GM21786 (cell line): Measurements from ENCODE around the gene ARHGEF7.

Experiments used
- ATAC-seq: cut with Tn5 transposase; IDR thresholded peaks from one replicate; pipeline ENCODE4 v1.9.1; 2021; ENCODE audit not compliant: unreplicated experiment

Gene ARHGEF7

GRCh38 chr13:111292710-111293485, 177.8 kb downstream of the ARHGEF7 start:
- ATAC-seq, result no peak

GRCh38 chr13:111295886-111296285, 180.8 kb downstream of the ARHGEF7 start:
- no peak for ATAC-seq

GRCh38 chr13:111296417-111296816, 181.3 kb downstream of the ARHGEF7 start:
- ATAC-seq, result no peak

GRCh38 chr13:111298214-111298975, 183.3 kb downstream of the ARHGEF7 start:
- no peak for ATAC-seq

GRCh38 chr13:111302045-111302726, 187.1 kb downstream of the ARHGEF7 start:
- no peak for ATAC-seq

- ATAC-seq, result no peak
These were observed 188.4 kb downstream of the ARHGEF7 start for GRCh38 chr13:111303559-111303958.

GRCh38 chr13:111304041-111304544, 189.0 kb downstream of the ARHGEF7 start:
- ATAC-seq, result peak; percentile 96

GRCh38 chr13:111304603-111305289, 189.6 kb downstream of the ARHGEF7 start:
- ATAC-seq, result no peak

- no peak for ATAC-seq
These were observed 198.0 kb downstream of the ARHGEF7 start for GRCh38 chr13:111312944-111313590.

GRCh38 chr13:111313911-111314425, 198.9 kb downstream of the ARHGEF7 start:
- ATAC-seq, result no peak

GRCh38 chr13:111314852-111315251, 199.7 kb downstream of the ARHGEF7 start:
- no peak for ATAC-seq

- ATAC-seq, result no peak
These were observed 200.4 kb downstream of the ARHGEF7 start for GRCh38 chr13:111315347-111315995.

GRCh38 chr13:111316161-111316730, 201.1 kb downstream of the ARHGEF7 start:
- no peak for ATAC-seq

- no peak for ATAC-seq
These were observed 202.0 kb downstream of the ARHGEF7 start for GRCh38 chr13:111317042-111317550.

- no peak for ATAC-seq
These were observed 202.6 kb downstream of the ARHGEF7 start for GRCh38 chr13:111317571-111318345.

- no peak for ATAC-seq
These were observed 203.3 kb downstream of the ARHGEF7 start for GRCh38 chr13:111318386-111318785.

GRCh38 chr13:111319521-111319920, 204.4 kb downstream of the ARHGEF7 start:
- ATAC-seq, result no peak
